GM19372 (cell line): Measurements from ENCODE around the gene PLOD2.
"Not testable (repeated sequence)": the region's sequence is repeated elsewhere in the genome, so short reads cannot be mapped to it uniquely, and the experiment has no call there.

Experiments
- ATAC-seq: cut with Tn5 transposase; IDR thresholded peaks from one replicate; pipeline ENCODE4 v1.9.1; 2021; ENCODE audit warnings: mild to moderate bottlenecking, low read depth, moderate library complexity; ENCODE audit not compliant: unreplicated experiment

Gene PLOD2

DNA sequence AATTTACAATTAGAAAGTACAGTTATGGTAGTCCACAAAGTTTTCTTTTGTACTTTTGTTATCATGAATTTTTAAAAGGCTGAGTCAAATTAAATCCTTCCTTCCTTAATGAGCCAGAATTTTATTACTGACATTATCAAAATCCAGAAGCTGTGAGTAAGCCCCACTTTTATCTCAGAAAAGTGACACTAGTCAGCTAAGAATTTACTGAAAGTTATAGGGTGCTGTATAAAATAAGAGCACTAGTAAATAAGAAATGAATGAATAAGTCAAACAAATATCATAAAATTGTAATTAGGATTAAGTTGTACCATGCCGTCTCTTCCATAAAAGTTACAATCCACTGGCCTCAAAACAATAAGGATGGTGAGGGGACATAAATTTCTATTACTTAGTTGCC is 15.3 kb downstream of the PLOD2 start:
- no peak for ATAC-seq

- no peak for ATAC-seq
Observed at GRCh38 chr3:146142757-146143156, 18.2 kb downstream of the PLOD2 start.

GRCh38 chr3:146139586-146140110 is 21.3 kb downstream of the PLOD2 start:
- ATAC-seq: no peak

DNA sequence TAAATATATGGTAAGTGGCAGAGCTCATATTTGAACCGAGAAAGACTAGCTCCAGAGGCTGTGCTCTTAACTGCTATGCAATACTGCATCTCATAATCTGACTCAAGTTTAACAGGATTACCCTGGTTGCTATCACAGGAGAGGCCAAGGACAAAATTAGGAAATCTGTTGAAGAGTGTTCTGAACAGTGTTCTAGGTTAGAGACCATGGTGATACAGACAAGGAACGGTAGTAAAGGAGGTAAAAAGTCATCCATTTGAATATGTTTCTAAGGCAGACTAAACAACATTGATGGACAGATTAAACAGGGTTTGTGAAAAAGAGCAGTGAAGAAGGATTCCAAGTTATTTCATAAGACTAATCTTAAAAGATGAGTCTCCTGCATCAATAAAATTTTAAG is 22.1 kb downstream of the PLOD2 start:
- ATAC-seq: no peak

DNA sequence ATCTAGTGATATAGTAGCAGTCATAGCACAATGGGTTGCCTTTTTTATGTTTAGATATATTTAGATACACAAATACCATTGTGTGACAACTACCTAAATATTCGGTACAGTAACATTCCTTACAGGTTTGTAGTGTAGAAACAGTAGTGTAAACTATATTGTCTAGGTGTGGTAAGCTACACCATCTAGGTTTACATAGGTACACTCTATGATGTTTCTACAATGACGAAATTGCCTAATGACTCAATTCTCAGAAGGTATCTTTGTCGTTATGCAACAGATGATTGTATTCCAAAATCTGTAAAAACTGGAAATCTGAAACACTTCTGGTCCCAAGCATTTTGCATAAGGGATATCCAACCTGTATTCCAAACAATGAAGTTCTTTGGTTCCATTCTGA is 24.3 kb downstream of the PLOD2 start:
- no peak for ATAC-seq

- ATAC-seq: no peak
Observed at GRCh38 chr3:146134348-146135117, 26.5 kb downstream of the PLOD2 start.

DNA sequence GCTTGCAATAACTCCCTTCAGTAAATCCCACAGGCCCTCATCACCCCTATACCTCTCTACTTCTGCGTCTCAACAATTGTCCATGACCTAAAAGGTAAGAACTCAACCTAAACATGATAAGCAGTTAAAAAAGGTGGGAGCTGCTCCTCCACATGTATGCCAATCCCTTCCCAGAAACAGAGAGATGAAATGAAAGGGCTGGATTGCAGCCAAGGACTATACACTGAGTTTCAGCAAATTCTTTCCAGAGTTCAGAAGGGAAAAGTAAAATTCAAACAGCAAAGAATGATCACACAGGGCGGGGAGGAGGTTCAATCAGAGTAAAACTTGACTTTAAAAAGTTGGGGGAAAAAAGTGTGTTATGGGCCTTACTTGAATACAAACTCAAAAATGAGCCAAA is 27.5 kb downstream of the PLOD2 start:
- no peak for ATAC-seq

GRCh38 chr3:146131616-146132410 is 29.2 kb downstream of the PLOD2 start:
- ATAC-seq: no peak

DNA sequence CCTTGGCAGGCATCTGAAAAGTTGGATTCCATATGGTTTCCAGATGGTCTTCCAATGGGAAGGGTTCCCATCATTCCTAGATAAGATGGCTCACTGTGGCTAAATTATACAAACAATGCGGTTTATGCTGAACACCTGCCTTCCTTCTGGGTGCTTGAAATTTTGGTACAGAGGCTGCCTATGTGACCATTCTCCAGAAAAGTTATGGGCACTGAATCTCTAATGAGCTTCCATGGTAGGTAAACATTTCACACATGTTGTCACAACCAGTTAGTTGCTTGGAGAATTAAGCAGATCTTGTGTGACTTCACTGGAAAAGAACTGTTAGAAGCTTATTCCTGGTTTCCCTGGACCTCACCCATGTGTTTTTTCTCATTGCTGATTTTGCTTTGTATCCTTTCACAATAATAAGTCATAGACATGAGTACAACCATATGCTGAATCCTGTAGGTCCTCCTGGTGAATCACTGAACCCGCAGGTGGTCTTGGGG is 30.1 kb downstream of the PLOD2 start:
- no peak for ATAC-seq

GRCh38 chr3:146129750-146130149 is 31.2 kb downstream of the PLOD2 start:
- no peak for ATAC-seq

DNA sequence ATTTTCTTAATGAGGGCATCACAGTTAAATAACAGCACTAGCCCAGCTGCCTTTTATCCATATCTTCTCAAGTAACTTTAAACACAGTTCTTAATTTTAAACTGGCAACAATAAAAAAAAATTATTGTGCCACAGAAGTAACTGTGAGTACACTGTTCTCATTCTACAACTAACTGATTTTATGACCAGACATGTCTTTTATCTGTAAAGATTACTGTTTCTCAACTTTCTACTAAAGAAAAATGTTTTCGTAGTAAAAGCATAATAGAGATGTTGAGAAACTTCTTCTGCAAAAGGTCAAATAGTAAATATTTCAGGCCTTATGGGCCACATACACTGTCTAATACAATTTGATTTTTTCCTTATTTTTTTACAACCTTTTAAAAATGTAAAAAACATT is 32.0 kb downstream of the PLOD2 start:
- no peak for ATAC-seq

- no peak for ATAC-seq
Observed at GRCh38 chr3:146128179-146128578, 32.8 kb downstream of the PLOD2 start.

GRCh38 chr3:146125951-146126350 is 35.0 kb downstream of the PLOD2 start:
- ATAC-seq: no peak

DNA sequence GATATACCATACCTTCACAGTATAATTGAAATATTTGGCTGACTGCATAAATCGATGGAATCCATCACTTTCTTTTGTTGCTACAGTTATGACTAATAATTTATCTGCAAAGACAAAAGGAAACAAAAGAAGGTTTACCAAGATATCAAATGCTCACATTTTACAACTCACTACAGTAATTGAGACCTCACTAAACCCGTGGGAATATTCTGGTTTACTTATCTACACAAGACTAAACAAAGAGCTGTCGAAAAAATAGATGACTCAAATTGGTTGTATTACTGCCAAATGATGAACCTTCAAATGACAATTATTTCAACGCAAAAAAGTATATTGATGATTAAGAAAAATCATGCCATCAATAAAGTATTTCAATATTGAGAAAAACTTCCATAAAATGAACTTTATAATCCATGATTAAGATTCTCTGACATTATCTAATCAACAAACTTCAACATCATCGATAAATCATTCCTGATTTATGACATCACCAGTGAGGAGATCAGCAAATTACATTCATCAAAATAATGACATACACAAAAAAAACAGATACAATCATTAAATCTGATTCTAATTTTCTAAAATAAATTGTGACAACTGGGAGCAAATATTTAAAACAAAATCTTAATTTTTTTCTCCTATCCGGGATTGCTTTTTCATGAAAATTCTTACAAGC is 36.7 kb downstream of the PLOD2 start:
- ATAC-seq: no peak

GRCh38 chr3:146117406-146118285 is 43.3 kb downstream of the PLOD2 start:
- ATAC-seq: no peak

DNA sequence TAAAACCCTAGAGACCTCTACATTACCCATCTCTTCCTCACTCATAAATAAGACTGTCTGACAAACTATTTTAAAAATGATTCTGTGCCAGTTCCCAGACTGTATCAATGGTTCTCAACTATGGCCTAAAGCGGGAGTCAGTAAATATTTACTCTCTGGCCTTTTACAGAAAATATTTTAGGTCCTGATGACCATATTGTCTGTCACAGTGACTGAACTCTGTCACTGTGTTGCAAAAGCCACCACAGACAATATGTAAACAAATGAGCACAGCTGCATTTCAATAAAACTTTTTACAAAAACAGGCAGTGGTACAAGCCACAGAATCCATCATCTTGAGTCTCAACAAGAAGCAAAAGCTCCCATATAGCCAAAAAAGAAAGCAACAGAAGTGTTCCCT is 45.4 kb downstream of the PLOD2 start:
- ATAC-seq: no peak

- not testable (repeated sequence) for ATAC-seq
Observed at GRCh38 chr3:146113804-146114203, 47.2 kb downstream of the PLOD2 start.

GRCh38 chr3:146111337-146111736 is 49.6 kb downstream of the PLOD2 start:
- no peak for ATAC-seq

- ATAC-seq: no peak
Observed at GRCh38 chr3:146110161-146110560, 50.8 kb downstream of the PLOD2 start.

GRCh38 chr3:146106986-146107385 is 54.0 kb downstream of the PLOD2 start:
- ATAC-seq: no peak
